Inferior parietal cortex (tissue), 1 donor: ENCODE data around the gene GCNA.

Experiments
- DNase-seq: peaks from one replicate; pipeline ENCODE4 v3.0.0-alpha.2; 2016; ENCODE audit errors: extremely low spot score

The GCNA gene, protein sequence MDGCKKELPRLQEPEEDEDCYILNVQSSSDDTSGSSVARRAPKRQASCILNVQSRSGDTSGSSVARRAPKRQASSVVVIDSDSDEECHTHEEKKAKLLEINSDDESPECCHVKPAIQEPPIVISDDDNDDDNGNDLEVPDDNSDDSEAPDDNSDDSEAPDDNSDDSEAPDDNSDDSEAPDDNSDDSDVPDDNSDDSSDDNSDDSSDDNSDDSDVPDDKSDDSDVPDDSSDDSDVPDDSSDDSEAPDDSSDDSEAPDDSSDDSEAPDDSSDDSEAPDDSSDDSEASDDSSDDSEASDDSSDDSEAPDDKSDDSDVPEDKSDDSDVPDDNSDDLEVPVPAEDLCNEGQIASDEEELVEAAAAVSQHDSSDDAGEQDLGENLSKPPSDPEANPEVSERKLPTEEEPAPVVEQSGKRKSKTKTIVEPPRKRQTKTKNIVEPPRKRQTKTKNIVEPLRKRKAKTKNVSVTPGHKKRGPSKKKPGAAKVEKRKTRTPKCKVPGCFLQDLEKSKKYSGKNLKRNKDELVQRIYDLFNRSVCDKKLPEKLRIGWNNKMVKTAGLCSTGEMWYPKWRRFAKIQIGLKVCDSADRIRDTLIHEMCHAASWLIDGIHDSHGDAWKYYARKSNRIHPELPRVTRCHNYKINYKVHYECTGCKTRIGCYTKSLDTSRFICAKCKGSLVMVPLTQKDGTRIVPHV

DNA sequence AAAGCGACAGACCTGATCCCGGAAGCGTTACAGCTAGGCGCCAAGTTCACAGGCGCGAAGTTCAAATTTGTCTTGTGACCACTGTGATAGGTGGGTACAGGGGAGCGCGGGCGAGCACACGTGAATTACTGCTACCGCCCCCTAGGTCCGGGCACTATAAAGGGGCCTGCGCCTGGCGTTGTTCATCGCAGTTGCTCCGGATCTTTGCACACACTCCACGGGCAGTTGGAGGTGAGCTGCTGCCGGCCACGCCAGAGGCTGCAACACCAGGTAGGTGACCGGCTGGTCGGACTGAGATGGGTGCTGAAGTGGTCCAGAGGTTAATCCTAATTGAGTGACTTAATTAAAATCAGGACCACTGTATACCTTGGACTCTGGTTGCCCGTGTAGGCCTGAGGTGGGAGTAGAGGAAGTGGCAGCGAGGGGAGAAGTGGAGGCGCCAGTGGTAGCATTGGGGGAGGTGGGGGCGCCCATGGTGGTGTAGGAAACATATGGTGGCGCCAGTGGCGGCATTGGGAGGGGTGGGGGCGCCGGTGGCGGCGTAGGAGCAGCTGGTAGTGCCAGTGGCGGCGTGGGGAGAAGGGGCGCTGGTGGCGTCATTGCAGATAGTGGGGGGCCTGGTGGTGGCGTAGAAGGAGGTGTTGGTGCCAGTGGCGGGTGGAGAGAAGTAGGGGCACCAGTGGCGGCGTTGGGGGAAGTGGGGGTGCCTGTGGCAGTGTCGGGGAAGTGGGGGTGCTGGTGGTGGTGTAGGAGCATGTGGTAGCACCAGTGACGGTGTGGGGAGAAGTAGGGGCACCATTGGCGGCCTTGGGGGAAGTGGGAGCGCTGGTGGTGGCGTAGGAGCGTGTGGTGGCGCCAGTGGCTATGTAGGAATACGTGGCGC, at the start of gene GCNA:
Gene GCNA, plus strand, starts transcription at position 185 of the 883 bp plus-strand sequence. CDS start 2,385 bp downstream, outside the sequence.
- no peak for DNase-seq

GRCh38 chrX:71532078-71532752, 46.0 kb upstream of the GCNA start:
- no peak for DNase-seq

DNA sequence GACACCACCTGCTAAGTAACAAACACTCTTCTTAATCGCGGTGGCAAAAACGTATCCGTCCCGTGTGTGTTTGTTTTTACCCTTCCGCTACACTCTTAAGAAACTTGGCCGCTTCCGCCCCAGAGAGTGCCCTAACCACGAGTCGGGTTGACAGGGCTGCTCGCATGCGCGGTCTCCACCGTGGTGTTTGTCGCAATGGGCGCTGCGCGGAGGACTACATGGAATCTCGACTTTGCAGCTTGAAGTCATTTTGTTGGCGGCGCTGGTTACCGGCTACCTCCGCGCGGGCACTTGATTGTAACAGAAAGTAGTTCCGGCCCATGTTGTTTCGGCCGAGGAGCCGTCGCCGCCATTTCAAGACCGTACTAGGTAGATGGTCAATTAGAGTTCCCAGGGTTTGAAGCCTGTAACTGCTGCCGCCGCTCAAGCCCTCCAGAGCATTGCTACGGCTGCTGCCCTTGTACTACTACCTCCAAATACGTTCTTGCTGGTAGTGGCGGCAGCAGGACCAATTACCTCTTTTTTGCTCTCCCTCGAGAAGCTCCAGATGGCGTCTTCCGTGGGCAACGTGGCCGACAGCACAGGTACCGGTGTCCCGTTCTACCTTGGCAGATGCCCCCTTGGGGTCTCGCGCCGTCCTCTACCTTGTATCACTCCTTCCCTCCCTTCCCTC, 45.3 kb upstream of the GCNA start, which contains the start of gene OGT:
Gene OGT, plus strand, starts transcription at position 352 of the 673 bp plus-strand sequence. Its CDS starts 196 bp downstream, at position 548.
- peak; percentile 91 for DNase-seq

DNA sequence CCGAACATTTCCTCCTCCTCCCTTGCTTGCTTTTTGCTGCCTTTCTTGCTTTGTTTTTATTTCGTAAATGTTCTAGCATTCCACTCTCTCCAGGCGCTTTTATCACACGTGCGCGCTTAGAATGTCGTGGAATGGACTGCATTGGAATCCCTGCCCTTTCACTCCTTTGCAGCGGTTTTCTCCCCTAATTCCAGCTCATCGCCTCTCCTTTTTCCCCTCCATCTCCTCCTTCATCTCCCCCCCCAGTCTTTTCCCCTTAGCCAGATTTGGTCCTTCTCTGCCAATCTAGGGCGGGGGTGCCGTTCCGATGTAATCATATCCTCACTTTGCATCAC, 44.8 kb upstream of the GCNA start:
- no peak for DNase-seq

- DNase-seq: peak; percentile 42
These were observed 44.2 kb upstream of the GCNA start for GRCh38 chrX:71533851-71534561.

GRCh38 chrX:71534773-71535544, 43.3 kb upstream of the GCNA start:
- DNase-seq: no peak

DNA sequence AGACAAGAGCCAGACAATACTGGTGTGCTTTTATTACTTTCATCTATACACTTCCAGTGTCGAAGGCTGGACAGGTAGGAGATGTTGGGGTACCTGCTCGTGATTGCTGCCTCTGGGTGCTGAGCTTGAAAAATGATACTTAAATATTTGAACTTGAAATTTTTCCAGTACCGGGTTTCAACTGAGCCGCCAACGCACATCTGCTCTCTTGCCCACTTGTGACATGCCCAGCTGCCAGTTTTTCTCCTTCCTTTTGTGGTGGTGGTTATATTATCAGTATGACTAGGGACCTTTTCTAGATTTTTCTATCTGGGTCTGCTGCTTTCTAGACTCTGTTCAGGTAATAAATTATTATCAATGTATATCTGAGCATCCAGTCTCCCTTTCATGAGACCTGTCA, 42.0 kb upstream of the GCNA start:
- DNase-seq: no peak

- DNase-seq: no peak
These were observed 40.5 kb upstream of the GCNA start for GRCh38 chrX:71537743-71538142.

DNA sequence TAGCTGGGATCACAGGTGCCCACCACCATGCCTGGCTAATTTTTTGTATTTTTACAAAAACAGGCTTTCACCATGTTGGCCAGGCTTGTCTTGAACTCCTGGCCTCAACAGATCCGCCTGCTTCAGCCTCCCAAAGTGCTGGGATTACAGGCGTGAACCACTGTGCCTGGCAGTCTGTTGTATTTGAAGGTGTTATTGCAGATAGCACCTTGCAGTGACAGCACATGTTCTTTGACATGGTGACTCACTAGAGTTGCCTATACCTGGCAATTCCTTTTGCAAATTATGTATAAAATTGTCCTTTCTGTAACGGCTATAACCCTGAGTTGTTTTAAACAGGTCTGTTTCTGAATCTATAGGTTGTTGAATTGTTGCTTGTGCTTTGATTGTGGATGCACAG, 37.4 kb upstream of the GCNA start:
- no peak for DNase-seq

DNA sequence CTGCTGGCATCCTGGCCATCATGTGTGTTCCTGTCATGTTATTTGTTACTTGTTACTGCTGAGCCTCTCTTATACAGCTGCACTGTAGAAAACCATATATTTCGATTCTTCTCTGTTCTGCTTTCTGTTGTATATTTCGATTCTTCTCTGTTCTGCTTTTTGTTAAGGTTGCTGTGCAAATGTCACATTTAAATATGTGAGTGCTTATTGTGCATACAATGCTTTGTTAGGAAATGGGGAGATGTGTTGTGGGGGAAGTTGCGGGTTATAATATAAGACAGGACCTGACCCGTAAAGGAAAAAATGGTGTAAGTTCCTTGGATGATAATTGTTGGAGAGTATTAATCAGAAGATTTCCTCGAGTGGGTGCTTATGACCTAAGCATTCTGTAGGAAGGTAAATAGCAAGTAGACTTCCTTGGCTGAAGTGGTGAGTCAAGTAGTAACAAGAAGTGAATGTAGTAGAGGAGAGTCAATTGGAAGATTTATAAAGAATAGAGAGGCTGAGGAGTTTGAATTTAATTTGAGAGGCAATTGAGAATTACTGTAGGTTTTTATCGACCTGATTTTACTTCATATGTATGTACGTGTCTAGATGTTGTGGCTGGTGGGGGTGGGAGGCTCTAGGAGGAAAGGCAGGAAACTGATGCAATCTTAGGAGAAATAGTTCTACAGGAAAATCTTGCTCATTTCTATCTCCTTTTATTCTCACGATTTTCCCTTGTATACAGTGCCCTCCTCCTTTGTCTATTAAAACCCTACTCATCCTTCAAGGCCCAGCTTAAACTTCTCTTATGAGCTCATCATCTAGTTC, 36.8 kb upstream of the GCNA start:
- no peak for DNase-seq

DNA sequence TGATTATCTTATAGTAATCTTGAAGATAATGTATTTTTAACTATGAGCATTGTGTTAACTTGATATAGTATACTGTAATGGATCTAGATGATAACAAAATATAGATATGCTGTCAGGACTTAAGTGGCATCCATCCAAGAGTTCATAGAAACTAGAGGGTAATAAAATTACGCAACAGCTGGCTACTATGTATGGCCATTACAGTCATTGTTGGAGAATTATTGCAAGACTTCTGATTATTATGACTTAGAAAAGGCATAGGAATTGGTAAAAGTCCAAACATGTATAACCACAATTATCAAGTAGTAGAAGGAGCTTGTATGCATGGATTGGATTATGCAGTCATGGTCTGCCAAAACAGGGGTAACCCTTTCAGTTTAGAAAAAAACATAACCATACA, 35.8 kb upstream of the GCNA start:
- no peak for DNase-seq

DNA sequence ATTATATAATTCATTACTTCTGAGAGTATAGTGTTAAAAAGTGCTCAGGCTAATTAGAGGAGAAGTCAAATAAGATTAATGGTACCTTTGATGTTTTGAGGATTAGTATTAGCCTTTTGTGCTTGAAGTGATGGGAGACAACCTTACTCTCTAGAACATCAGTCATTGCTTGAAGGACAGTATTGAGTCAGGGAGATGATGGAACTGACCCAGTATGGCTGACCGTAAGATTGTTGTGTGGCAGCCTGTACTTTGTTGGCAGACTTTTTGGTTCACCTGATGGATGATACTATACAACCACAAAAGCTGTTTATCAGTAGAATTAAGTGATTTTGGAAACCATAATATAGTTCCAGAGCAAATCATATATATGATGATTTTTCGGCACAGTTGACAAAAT, 35.4 kb upstream of the GCNA start:
- no peak for DNase-seq

GRCh38 chrX:71543316-71543715, 34.9 kb upstream of the GCNA start:
- no peak for DNase-seq

- DNase-seq: no peak
These were observed 32.9 kb upstream of the GCNA start for GRCh38 chrX:71545364-71545763.

DNA sequence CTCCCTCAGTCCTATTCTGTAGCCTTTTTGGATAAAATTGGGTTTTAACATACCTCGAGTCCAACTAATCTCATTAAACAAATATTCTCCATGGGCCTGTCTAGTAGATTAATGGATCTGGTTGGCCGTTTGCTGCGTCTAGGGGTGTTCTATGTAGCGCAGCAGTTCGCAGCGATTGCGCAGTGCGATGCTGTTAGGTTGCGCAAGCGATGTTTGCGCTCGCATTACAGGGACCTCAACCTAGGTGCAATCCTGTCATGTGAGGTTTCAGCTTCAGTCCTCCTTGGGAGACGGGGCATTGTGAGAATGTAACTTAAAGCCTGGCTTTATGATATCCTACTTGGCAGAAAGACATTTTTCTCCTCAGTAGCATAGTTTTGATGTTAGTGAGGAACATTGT, 31.4 kb upstream of the GCNA start:
- DNase-seq: no peak

DNA sequence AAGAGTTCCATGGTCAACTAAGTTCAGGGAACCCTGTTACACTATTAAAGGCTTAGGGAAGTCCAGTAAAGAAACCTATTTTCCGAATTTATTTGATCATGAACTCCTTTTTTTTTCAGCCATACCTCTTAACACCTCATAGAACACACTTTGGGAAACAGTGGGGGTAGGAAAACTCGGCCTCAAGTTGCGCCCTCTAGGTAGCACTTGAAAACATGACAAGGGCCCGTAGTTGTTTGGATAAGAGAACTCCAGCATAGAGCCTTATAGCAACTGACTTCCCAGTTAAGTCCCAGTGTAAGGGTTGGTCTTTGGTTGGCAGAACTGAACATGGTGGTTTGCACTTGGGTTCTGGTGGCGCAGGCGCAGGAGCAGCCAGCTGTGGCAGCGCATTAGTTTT, 30.9 kb upstream of the GCNA start:
- DNase-seq: no peak

DNA sequence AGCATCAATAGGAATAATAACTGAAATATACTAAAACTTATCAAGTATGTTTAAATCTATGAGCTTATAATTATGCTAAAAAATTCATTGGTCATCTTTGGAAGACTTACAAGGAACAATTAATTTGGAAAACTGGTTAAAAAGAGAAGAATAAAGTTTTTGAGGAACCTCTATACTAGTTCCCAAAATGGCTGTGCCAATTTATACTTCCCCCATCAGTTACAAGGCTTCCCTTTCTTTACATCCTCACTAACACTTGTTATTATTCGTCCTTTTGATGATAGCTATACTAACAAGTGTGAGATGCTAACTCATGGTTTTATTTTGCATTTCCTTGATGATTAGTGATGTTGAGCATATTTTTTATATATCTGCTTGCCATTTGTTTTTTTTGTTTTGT, 28.3 kb upstream of the GCNA start:
- no peak for DNase-seq

- DNase-seq: no peak
These were observed 27.7 kb upstream of the GCNA start for GRCh38 chrX:71550578-71550977.

- no peak for DNase-seq
These were observed 22.2 kb upstream of the GCNA start for GRCh38 chrX:71556036-71556435.
